Fibroblast of lung (primary cell): Measurements from ENCODE around the gene ZNF302. TPM values are rescaled to one million over a fixed set of nuclear protein-coding genes. Genes with fewer than 3 reads are reported as not detected.

Experiments
- DNase-seq, 2 donors: peaks; one replicate each; pipeline versions ENCODE4 v3.0.0 to v3.0.0-alpha.2; 2010; ENCODE audit warnings: low read depth in 2 of 2
- H2AFZ ChIP-seq: 2 replicates; pipeline ENCODE4 v1.5.1; 2012; ENCODE audit warnings: low read length, control low read depth, inconsistent platforms
- H3K27ac ChIP-seq: 2 replicates; pipeline ENCODE4 v1.5.1; 2011; ENCODE audit warnings: low read length, control low read depth; ENCODE audit not compliant: insufficient read depth
- H3K27me3 ChIP-seq: 2 replicates; pipeline ENCODE4 v1.5.1; 2011; ENCODE audit warnings: mild to moderate bottlenecking, low read length; ENCODE audit not compliant: control insufficient read depth, insufficient read depth
- H3K36me3 ChIP-seq: 2 replicates; pipeline ENCODE4 v1.5.1; 2011; ENCODE audit warnings: low read length; ENCODE audit not compliant: control insufficient read depth, insufficient read depth
- H3K4me1 ChIP-seq: 2 replicates; pipeline ENCODE4 v1.5.1; 2011; ENCODE audit warnings: low read length; ENCODE audit not compliant: control insufficient read depth, insufficient read depth; ENCODE audit errors: extremely low read depth
- H3K4me2 ChIP-seq: 2 replicates; pipeline ENCODE4 v1.5.1; 2011; ENCODE audit warnings: low read length, control low read depth; ENCODE audit not compliant: insufficient read depth; ENCODE audit errors: extremely low read depth
- H3K4me3 ChIP-seq, 4 experiments: fragments of 200-600 bp in 1 of 4; sonication (generic) in 1 of 4; replicated peaks in 1 of 4; 2 replicates each; pipeline ENCODE4 v1.5.1; 2011 to 2016; ENCODE audit warnings: low read length in 4 of 4, low read depth in 3 of 4, mild to moderate bottlenecking in 3 of 4, control low read depth in 2 of 4, inconsistent platforms in 1 of 4, mixed read lengths in 1 of 4; ENCODE audit not compliant: insufficient read depth in 1 of 4; ENCODE audit errors: control extremely low read depth in 1 of 4
- H3K79me2 ChIP-seq: 2 replicates; pipeline ENCODE4 v1.5.1; 2012; ENCODE audit warnings: mild to moderate bottlenecking, low read length, inconsistent platforms; ENCODE audit not compliant: control insufficient read depth, insufficient read depth
- H3K9ac ChIP-seq: 2 replicates; pipeline ENCODE4 v1.5.1; 2011; ENCODE audit warnings: mild to moderate bottlenecking, low read length, control low read depth; ENCODE audit not compliant: insufficient read depth
- H3K9me3 ChIP-seq: 2 replicates; pipeline ENCODE4 v1.5.1; 2012; ENCODE audit warnings: low read depth, low read length; ENCODE audit not compliant: control insufficient read depth, insufficient read depth
- H4K20me1 ChIP-seq: 2 replicates; pipeline ENCODE4 v1.5.1; 2011; ENCODE audit warnings: low read length; ENCODE audit not compliant: control insufficient read depth, insufficient read depth; ENCODE audit errors: extremely low read depth
- EZH2 ChIP-seq: IDR thresholded peaks from 2 replicates; pipeline ENCODE4 v1.5.1; 2012; ENCODE audit warnings: low read length, control low read depth, mild to moderate bottlenecking; ENCODE audit errors: missing control alignments
- polyA plus RNA-seq, 2 donors: library from polyadenylated mRNA; depleted of rRNA in 1 of 2; stranded (reverse) in 1 of 2; unstranded in 1 of 2; fragments of >200 nt; gene quantifications; 2 replicates each; pipeline ENCODE4 v1.2.1, GENCODE V29; 2011 to 2012; ENCODE audit warnings: missing spikeins in 1 of 2
- total RNA-seq: library from RNA; depleted of rRNA; stranded (reverse); fragments of >200 nt; gene quantifications from 2 replicates; pipeline ENCODE4 v1.2.1, GENCODE V29; 2014
- TF ChIP-seq, protein P1 (sequence below), 2 donors: IDR thresholded peaks in 1 of 2; conservative IDR thresholded peaks in 1 of 2; 1 replicate in 1 of 2; 2 replicates in 1 of 2; pipeline ENCODE4 v1.5.1; 2011 to 2012; ENCODE audit warnings: low read length in 2 of 2, control low read depth in 1 of 2, inconsistent platforms in 1 of 2, low read depth in 1 of 2, mild to moderate bottlenecking in 1 of 2

ZNF302 gene
- total and polyA plus RNA-seq, 2 donors (not counting 1 experiment from before 2014, with no cell fraction given): 14.5 to 21.6 TPM

DNA sequence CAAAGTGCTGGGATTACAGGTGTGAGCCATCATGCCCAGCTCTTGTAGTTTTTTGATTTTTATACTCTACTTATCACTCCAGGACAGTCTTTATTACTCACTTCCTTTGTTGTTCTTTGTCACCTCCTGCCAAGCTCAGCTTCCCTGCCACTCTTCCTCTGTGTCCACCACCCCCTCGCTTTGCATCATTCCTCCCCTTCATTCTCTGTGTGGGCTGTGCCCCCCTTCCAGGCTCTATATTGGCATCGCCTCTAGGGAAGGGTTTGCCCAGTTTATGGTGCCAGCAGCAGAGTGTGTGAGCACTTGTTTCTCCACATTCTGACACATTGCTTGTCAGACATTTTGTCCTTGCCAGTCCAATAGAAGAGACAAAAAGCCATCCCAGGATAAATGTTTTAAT, 15.1 kb downstream of the ZNF302 start:
- H3K27ac ChIP-seq: no peak overlapping the region
- TF ChIP-seq, protein P1, sequence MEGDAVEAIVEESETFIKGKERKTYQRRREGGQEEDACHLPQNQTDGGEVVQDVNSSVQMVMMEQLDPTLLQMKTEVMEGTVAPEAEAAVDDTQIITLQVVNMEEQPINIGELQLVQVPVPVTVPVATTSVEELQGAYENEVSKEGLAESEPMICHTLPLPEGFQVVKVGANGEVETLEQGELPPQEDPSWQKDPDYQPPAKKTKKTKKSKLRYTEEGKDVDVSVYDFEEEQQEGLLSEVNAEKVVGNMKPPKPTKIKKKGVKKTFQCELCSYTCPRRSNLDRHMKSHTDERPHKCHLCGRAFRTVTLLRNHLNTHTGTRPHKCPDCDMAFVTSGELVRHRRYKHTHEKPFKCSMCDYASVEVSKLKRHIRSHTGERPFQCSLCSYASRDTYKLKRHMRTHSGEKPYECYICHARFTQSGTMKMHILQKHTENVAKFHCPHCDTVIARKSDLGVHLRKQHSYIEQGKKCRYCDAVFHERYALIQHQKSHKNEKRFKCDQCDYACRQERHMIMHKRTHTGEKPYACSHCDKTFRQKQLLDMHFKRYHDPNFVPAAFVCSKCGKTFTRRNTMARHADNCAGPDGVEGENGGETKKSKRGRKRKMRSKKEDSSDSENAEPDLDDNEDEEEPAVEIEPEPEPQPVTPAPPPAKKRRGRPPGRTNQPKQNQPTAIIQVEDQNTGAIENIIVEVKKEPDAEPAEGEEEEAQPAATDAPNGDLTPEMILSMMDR (conservative IDR thresholded peaks at IDR 0.05 in 1 of 2, IDR thresholded peaks at IDR 0.05 in 1 of 2; ENCODE audit: low read depth in 1 of 2, low read length in 2 of 2): no peak
- no peak for TF ChIP-seq EZH2

DNA sequence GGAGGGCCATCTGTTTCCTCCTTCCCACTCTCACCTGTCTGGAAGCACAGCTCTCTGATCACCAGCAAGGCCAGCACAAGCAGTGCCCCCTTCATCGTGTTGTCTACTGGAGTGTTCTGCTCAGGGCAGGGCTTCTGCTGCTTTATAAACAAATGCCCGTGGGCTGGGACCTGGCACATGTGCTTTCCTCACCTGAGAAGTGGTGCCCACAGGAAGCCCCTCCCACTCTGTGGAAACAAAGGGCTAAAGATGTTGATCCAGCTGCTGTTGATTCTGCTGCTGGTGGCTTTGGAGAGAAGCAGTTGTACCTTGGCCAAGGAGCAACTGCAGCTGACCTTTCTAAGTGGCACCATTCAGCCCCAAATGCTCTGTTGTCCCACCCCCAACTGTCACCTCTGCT, 30.2 kb downstream of the ZNF302 start:
- DNase-seq: no peak
- H3K4me1 ChIP-seq: no peaks in the 10 kb centered on the region
- TF ChIP-seq, protein P1 (conservative IDR thresholded peaks at IDR 0.05 in 1 of 2, IDR thresholded peaks at IDR 0.05 in 1 of 2; ENCODE audit: low read depth in 1 of 2, low read length in 2 of 2): no peak
- TF ChIP-seq EZH2: no peak

More for the DNA sequence above, 15.1 kb downstream of the ZNF302 start:
- H3K4me1 ChIP-seq: no peaks in the 10 kb centered on the region
- H3K27me3 ChIP-seq: no peaks in the 10 kb centered on the region
- H2AFZ ChIP-seq: no peak overlapping the region
- H3K36me3 ChIP-seq: no peaks in the 10 kb centered on the region
- H3K9me3 ChIP-seq: no peaks in the 10 kb centered on the region
- H4K20me1 ChIP-seq: no peaks in the 10 kb centered on the region
- no peak for DNase-seq
- no peak overlapping the region for H3K4me2 ChIP-seq
- H3K79me2 ChIP-seq: no peaks in the 10 kb centered on the region
- no peak overlapping the region for H3K4me3 ChIP-seq
- no peak overlapping the region for H3K9ac ChIP-seq

DNA sequence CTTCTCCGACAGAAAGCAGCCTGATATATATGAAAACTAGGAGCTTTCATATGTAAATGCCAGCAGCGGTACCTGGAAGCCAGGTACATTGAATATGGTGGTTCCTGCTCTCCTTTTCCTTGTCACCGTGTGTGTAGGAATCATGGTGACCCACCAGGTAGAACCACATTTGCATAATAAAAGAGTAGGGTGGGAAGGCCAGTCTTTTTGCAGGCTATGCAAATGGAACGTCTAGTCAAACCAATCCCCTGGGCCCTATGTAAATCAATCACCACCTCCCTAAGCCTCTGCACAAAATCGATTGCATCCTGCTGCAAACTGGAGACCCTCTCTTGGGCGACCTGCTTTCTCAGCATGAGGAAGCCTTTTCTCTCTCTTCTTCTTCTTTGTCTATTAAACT, 34.4 kb downstream of the ZNF302 start:
- TF ChIP-seq EZH2: no peak
- TF ChIP-seq, protein P1 (conservative IDR thresholded peaks at IDR 0.05 in 1 of 2, IDR thresholded peaks at IDR 0.05 in 1 of 2; ENCODE audit: low read depth in 1 of 2, low read length in 2 of 2): no peak
- no peaks in the 10 kb centered on the region for H3K79me2 ChIP-seq
- no peak for DNase-seq
- H3K27me3 ChIP-seq: no peaks in the 10 kb centered on the region
- no peak overlapping the region for H3K4me2 ChIP-seq
- no peak overlapping the region for H3K4me3 ChIP-seq
- H3K9me3 ChIP-seq: no peaks in the 10 kb centered on the region
- no peaks in the 10 kb centered on the region for H4K20me1 ChIP-seq
- H3K4me1 ChIP-seq: no peaks in the 10 kb centered on the region
- no peak overlapping the region for H3K9ac ChIP-seq
- no peaks in the 10 kb centered on the region for H3K36me3 ChIP-seq
- H2AFZ ChIP-seq: no peak overlapping the region
- no peak overlapping the region for H3K27ac ChIP-seq

More for the DNA sequence above, 30.2 kb downstream of the ZNF302 start:
- Histone ChIP-seq H3K9me3 (no peaks in the 10 kb centered on the region), H3K79me2 (no peaks in the 10 kb centered on the region), H3K9ac (no peak overlapping the region), H3K4me2 (no peak overlapping the region), H3K4me3 (no peak overlapping the region), H4K20me1 (no peaks in the 10 kb centered on the region), H3K27me3 (no peaks in the 10 kb centered on the region), H2AFZ (no peak overlapping the region), H3K27ac (no peak overlapping the region), H3K36me3 (no peaks in the 10 kb centered on the region)
